ENCODE results near the gene ZNF276. TPM values are rescaled to one million over a fixed set of nuclear protein-coding genes. Genes with fewer than 3 reads are reported as not detected.
"Not testable (repeated sequence)": the region's sequence is repeated elsewhere in the genome, so short reads cannot be mapped to it uniquely, and the experiment has no call there.

Gene ZNF276
- polyA plus RNA-seq, 1 donor = 22.1 TPM

- DNase-seq (ENCODE audit: low read depth) = no peak
Measured at GRCh38 chr16:89695875-89696669, 25.3 kb upstream of the ZNF276 start.

DNA sequence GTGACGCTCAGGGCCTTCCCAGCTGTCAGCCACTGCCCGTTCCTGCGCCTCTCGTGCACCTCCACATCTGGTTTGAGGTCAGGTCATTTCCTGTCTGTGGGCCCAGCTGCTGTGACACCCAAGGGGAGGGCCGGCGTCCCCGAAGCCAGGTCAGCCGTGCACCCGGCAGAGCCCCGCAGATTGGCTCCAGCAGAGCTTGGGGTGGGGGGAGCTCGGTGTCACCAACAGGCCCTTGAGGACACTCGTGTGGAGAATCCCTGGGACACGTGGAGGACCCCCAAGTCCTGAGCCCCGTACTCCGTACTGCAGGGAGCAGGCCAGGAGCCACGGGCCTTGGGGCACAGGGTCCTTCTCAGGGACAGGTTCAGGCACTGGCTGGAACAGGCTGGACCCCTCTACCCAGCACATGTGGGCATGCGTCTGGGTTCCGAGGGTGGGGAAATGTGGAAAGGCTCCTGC lies 24.6 kb upstream of the ZNF276 start:
- no peak for DNase-seq (ENCODE audit: low read depth)

DNA sequence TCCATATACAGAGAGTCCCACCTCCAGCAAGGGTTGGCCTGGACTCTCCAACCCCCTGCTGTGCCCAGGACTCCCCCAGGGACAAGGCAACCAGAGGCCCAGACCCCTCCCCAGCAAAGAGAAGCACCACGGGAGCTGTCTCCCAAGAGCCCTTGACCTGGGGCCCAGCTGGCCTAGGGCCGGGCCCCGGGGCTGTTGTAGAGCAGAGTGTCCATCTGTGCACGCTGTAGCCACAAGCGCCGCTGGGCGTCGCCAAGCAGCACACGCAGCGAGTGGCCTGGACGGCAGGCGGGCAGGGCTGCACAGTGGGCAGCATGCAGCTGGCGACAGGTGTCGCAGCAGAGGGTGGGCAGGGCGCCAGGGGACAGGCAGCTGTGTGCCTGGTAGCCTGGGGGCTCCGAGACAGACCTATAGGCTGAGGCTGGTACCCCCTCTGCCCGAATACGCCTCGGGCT lies 24.1 kb upstream of the ZNF276 start:
- no peak for DNase-seq (ENCODE audit: low read depth)

DNA sequence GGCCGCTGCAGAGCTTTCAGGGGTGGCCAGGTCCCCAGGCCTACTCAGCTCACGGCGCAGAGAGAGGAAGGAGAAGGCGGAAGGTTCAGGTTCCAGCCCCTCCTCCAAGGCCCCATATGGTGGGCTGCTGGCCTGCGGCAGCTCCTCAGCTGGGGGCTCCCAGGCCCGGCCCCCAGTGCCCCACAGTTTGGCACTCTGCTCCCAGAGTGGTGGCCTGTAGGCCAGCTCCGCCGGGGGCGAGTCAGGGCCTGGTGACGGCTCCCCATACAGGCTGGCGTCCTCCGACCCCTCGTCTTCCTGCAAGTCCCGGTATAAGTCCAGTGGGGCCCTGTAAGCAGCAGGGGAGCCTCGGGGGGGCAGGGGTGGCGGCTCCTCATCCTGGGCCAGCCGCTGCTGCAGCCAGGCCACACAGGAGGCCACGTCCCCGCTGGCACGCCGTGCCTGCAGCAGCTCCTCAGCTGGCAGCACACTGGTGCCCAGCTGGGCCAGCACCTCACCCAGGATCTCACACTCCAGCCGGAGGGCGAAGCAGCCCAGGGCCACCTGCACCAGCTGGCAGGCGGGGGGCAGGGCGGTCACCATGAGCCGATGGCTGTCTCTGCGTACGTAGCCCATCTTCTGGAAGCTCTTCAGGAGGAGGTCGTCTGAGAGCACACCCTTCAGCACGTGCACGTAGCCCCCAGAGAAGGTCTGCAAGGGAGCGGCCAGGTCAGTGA lies 23.6 kb upstream of the ZNF276 start:
- no peak for DNase-seq (ENCODE audit: low read depth)

GRCh38 chr16:89698717-89699116 lies 22.6 kb upstream of the ZNF276 start:
- not testable (repeated sequence) for DNase-seq (ENCODE audit: low read depth)

- not testable (repeated sequence) for DNase-seq (ENCODE audit: low read depth)
Measured at GRCh38 chr16:89699629-89700099, 21.7 kb upstream of the ZNF276 start.

- DNase-seq (ENCODE audit: low read depth) = peak; percentile 64
Measured at GRCh38 chr16:89700100-89700648, 21.2 kb upstream of the ZNF276 start.

GRCh38 chr16:89700649-89701424 lies 20.5 kb upstream of the ZNF276 start:
- no peak for DNase-seq (ENCODE audit: low read depth)

- DNase-seq (ENCODE audit: low read depth) = no peak
Measured at GRCh38 chr16:89701425-89702406, 19.6 kb upstream of the ZNF276 start, which contains the start of gene SPATA2L. SPATA2L (minus strand) TSS chr16:89701705; CDS start chr16:89701232, 473 bp downstream.

GRCh38 chr16:89704281-89704680 lies 17.1 kb upstream of the ZNF276 start:
- no peak for DNase-seq (ENCODE audit: low read depth)

GRCh38 chr16:89705006-89705405 lies 16.3 kb upstream of the ZNF276 start:
- no peak for DNase-seq (ENCODE audit: low read depth)

- DNase-seq (ENCODE audit: low read depth) = no peak
Measured at GRCh38 chr16:89706518-89707260, 14.6 kb upstream of the ZNF276 start.

GRCh38 chr16:89707695-89708094 lies 13.6 kb upstream of the ZNF276 start:
- DNase-seq (ENCODE audit: low read depth) = no peak

- no peak for DNase-seq (ENCODE audit: low read depth)
Measured at GRCh38 chr16:89708481-89708931, 12.8 kb upstream of the ZNF276 start.

DNA sequence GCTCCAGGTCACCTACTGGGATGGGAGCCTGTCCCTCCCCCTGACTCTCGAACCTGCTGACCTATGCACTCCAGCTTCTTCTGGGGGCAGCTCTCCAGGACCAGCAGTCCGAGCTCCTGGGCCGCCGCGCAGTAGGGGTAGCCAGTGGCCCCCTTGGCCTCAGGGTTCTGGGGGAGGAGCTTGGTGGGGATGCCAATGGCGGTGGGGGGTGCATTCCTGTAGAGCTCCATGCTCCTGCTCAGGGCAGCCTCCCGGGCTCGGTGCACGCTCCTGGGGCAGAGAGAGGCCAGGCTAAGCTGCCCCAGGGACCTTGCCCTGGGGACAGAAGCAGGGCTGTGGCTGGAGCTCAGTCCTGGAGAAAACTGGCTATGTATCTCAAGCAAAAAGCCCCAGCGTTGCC lies 12.2 kb upstream of the ZNF276 start:
- no peak for DNase-seq (ENCODE audit: low read depth)

DNA sequence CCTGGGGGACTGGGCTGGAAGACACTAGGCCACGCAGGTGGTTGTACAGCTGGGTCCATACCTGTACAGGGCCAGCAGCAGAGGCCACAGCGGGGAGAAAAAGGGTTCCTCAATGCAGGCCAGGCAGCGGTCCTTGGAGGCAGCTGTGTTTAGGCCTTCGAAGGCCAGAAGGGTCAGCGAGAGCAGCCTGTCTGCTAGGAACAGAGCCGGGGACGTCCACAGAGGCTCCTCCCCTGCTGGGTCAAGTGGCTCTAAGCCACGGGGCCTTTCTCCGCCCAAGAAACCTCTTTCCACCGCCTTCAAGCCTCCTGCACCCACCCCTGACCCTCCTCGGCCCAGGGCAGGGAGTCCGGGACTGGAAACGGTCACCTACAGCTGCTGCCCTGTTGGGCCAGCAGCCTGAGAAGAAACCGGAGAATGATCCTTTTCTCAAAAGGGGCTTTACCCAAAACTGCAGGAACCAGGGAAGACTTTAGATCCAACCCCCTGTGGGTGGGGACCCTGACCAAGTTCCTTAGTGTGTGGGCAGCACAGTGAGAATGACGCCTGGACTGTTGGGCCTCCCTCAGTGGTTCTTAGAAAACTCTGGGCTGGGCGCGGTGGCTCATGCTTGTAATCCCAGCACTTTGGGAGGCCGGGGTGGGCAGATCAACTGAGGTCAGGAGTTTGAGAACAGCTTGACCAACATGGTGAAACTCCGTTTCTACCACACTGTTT lies 11.5 kb upstream of the ZNF276 start:
- no peak for DNase-seq (ENCODE audit: low read depth)

DNA sequence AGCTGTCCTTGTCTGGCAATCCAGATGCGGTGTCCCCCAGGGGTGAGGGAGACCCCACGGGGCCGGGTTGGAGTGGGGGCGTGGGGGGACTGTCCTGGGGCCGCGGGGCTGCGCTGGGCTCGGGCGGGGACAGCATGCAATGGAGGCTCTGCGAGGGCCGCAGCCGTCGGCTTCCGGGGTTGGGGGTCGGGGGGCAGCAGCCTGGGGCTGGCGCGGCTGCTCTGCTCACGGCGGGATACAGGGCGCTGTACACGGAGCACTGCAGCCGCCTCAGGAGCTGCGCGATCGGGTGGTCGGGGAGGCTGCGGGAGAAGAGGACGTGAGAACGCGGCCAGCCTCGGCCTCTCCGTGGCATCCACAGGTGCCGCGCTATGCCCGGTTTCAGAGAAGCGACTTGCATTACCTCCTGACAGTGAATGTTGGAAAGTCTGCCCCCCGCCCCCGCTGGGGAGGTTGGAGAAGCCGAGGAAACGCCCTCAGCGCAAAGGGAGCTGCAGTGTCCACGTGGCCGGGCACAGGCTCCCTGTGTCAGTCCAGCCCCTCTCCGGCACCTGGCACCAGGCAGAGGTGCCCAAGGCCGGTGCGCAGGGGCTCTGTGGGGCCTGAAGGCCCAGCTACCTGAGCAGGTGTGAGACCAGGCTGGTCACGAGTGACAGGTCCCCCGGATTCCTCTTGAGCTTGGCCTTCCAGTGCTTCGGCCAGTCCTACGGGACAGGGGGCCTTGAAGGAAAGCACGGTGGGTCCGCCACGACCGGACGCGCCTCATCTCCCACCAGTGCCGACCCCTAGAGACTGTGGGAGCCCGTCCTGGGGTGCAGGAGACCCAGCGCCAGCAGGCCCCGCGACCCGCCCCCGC lies 10.4 kb upstream of the ZNF276 start:
- no peak for DNase-seq (ENCODE audit: low read depth)
